HepG2 (cell line): ENCODE measurements around the gene SMIM22.

Experiments
- CBFB ChIP-seq: sonication (generic); formaldehyde crosslinking; IDR thresholded peaks from 2 replicates; pipeline ENCODE4 v1.4.0; 2020; ENCODE audit warnings: missing genetic modification reagents
- GABPA ChIP-seq, 2 experiments: IDR thresholded peaks; 2 replicates each; pipeline ENCODE4 v1.6.1; 2011 to 2016; ENCODE audit warnings: low read depth in 2 of 2, low read length in 1 of 2, missing biosample characterization in 1 of 2, missing genetic modification characterization in 1 of 2
- MED1 ChIP-seq: sonication (generic); formaldehyde crosslinking; IDR thresholded peaks from 2 replicates; pipeline ENCODE4 v1.4.0; 2020; ENCODE audit warnings: missing genetic modification reagents
- POLR2AphosphoS2 ChIP-seq: IDR thresholded peaks from 2 replicates; pipeline ENCODE4 v1.6.1; 2011; ENCODE audit warnings: low read depth, low read length, improper control_type of control experiment
- YEATS4 ChIP-seq: sonication (generic); formaldehyde crosslinking; IDR thresholded peaks from 2 replicates; pipeline ENCODE4 v1.4.0; 2020; ENCODE audit warnings: missing genetic modification reagents, borderline replicate concordance
- ZNF121 ChIP-seq: sonication (generic); formaldehyde crosslinking; IDR thresholded peaks from 2 replicates; pipeline ENCODE4 v1.5.0; 2020; ENCODE audit warnings: mild to moderate bottlenecking, missing genetic modification reagents
- ZNF431 ChIP-seq: sonication (generic); formaldehyde crosslinking; IDR thresholded peaks from 2 replicates; pipeline ENCODE4 v1.9.0; 2022; ENCODE audit warnings: missing genetic modification reagents, low read depth, mild to moderate bottlenecking, borderline replicate concordance
- TF ChIP-seq, protein P1 (sequence below): sonication (generic); formaldehyde crosslinking; IDR thresholded peaks from 2 replicates; pipeline ENCODE4 v1.5.0; 2020; ENCODE audit warnings: missing genetic modification reagents, mild to moderate bottlenecking, borderline replicate concordance
- TF ChIP-seq, protein P2 (sequence below): sonication (generic); formaldehyde crosslinking; IDR thresholded peaks from 2 replicates; pipeline ENCODE4 v1.5.0; 2020; ENCODE audit warnings: mild to moderate bottlenecking, missing genetic modification reagents, moderate library complexity
- TF ChIP-seq, protein P3 (sequence below): sonication (generic); formaldehyde crosslinking; IDR thresholded peaks from 2 replicates; pipeline ENCODE4 v1.4.0; 2020; ENCODE audit warnings: mild to moderate bottlenecking, missing genetic modification reagents, borderline replicate concordance

DNA sequence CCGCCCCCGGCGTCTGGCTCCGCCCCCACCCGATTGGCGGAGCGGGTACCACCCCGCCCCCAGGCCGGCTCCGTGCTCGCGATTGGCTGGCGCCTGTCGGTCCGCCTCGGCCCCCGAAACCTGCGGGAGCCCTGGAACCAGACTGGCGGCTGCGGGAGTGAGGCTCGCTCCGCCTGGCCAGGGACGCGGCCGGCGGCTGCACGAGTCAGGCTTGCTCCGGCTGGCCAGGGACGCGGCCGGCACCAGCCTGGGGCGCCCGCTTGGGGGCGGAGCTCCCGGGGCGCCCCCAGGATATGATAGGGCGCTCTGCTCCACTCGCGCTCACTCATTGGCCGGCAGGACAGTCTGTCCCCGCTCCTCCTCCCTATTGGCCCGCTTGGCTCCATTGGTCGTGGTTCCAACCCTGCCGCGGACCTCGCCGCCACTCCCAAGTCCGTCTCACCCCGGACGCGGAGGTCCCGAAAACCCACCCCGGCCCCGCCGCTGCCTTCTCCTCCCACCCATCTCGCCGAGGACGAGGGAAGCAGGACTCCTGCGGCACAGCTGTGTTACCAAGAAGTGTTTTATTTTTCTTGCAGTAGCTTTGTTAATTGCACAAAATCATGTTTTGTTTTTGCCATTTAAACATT lies 7.6 kb downstream of the SMIM22 start:
- TF ChIP-seq, protein P1, sequence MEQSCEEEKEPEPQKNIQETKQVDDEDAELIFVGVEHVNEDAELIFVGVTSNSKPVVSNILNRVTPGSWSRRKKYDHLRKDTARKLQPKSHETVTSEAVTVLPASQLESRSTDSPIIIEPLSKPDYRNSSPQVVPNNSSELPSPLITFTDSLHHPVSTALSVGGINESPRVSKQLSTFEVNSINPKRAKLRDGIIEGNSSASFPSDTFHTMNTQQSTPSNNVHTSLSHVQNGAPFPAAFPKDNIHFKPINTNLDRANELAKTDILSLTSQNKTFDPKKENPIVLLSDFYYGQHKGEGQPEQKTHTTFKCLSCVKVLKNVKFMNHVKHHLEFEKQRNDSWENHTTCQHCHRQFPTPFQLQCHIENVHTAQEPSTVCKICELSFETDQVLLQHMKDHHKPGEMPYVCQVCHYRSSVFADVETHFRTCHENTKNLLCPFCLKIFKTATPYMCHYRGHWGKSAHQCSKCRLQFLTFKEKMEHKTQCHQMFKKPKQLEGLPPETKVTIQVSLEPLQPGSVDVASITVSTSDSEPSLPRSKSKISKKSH (CRISPR knock-in tag), result no peak
- TF ChIP-seq MED1 (CRISPR knock-in tag) (no peak), POLR2AphosphoS2 (no peak), ZNF121 (CRISPR knock-in tag) (no peak), CBFB (CRISPR knock-in tag) (no peak), GABPA (IDR thresholded peaks at IDR 0.05; ENCODE audit: low read depth, low read length) (no peak), GABPA (CRISPR knock-in tag; IDR thresholded peaks at IDR 0.05; ENCODE audit: low read depth) (no peak), ZNF431 (CRISPR knock-in tag) (no peak), YEATS4 (CRISPR knock-in tag) (peak; percentile 54; the same call in 1 of the 2 replicates)
- TF ChIP-seq, protein P2, sequence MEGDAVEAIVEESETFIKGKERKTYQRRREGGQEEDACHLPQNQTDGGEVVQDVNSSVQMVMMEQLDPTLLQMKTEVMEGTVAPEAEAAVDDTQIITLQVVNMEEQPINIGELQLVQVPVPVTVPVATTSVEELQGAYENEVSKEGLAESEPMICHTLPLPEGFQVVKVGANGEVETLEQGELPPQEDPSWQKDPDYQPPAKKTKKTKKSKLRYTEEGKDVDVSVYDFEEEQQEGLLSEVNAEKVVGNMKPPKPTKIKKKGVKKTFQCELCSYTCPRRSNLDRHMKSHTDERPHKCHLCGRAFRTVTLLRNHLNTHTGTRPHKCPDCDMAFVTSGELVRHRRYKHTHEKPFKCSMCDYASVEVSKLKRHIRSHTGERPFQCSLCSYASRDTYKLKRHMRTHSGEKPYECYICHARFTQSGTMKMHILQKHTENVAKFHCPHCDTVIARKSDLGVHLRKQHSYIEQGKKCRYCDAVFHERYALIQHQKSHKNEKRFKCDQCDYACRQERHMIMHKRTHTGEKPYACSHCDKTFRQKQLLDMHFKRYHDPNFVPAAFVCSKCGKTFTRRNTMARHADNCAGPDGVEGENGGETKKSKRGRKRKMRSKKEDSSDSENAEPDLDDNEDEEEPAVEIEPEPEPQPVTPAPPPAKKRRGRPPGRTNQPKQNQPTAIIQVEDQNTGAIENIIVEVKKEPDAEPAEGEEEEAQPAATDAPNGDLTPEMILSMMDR (CRISPR knock-in tag), result no peak
- TF ChIP-seq, protein P3, sequence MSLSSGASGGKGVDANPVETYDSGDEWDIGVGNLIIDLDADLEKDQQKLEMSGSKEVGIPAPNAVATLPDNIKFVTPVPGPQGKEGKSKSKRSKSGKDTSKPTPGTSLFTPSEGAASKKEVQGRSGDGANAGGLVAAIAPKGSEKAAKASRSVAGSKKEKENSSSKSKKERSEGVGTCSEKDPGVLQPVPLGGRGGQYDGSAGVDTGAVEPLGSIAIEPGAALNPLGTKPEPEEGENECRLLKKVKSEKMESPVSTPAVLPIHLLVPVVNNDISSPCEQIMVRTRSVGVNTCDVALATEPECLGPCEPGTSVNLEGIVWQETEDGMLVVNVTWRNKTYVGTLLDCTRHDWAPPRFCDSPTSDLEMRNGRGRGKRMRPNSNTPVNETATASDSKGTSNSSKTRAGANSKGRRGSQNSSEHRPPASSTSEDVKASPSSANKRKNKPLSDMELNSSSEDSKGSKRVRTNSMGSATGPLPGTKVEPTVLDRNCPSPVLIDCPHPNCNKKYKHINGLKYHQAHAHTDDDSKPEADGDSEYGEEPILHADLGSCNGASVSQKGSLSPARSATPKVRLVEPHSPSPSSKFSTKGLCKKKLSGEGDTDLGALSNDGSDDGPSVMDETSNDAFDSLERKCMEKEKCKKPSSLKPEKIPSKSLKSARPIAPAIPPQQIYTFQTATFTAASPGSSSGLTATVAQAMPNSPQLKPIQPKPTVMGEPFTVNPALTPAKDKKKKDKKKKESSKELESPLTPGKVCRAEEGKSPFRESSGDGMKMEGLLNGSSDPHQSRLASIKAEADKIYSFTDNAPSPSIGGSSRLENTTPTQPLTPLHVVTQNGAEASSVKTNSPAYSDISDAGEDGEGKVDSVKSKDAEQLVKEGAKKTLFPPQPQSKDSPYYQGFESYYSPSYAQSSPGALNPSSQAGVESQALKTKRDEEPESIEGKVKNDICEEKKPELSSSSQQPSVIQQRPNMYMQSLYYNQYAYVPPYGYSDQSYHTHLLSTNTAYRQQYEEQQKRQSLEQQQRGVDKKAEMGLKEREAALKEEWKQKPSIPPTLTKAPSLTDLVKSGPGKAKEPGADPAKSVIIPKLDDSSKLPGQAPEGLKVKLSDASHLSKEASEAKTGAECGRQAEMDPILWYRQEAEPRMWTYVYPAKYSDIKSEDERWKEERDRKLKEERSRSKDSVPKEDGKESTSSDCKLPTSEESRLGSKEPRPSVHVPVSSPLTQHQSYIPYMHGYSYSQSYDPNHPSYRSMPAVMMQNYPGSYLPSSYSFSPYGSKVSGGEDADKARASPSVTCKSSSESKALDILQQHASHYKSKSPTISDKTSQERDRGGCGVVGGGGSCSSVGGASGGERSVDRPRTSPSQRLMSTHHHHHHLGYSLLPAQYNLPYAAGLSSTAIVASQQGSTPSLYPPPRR (CRISPR knock-in tag), result no peak
